Cortex of kidney (tissue), 1 donor: ENCODE data around the gene CAGE1.

Source experiments
- DNase-seq: peaks from one replicate; lab custom pipeline; 2025; lab: John Stamatoyannopoulos, UW

Gene CAGE1

DNA sequence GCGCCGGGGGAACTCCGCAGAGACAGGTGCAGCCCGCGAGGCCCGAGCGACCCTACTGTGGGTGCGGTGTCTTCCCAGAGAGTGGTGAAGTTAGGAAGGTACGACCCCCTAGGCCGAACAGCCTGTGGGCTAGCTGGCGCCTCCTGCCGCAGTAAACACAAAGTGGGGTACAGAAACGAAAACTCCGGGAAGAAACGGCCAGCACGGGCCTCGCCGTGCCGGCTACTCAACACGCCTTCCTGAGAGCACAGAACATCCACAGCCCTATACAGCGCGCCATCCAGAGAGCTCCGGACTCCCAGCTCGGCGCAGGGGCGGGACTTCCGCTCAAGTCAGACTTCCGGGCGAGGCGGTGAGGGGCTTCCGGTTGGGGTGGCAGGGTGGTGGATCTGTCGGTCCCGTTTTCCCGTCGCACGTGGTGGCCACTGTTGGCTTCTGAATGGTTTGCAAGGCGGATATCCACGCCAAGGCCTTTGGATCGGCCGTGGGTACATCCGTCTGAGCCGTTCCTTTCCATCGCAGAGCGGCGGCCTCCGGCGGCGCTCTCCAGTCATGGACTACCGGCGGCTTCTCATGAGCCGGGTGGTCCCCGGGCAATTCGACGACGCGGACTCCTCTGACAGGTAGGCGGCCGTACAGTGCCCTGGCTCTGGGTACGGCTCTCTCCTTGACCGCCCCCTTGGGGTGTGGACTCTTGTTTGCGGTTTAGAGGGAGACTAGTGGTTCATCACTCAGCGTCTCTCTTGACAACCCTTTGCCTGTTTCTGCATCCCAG lies at the start of gene CAGE1, which contains the start of gene RIOK1:
Gene CAGE1 (minus strand): TSS at position 292 of the 775 bp plus-strand sequence. CDS start 2,569 bp downstream, outside the sequence.
Gene RIOK1 (plus strand): TSS at position 358 of the 775 bp plus-strand sequence. CDS start 195 bp downstream, at position 553.
- no peak for DNase-seq

DNA sequence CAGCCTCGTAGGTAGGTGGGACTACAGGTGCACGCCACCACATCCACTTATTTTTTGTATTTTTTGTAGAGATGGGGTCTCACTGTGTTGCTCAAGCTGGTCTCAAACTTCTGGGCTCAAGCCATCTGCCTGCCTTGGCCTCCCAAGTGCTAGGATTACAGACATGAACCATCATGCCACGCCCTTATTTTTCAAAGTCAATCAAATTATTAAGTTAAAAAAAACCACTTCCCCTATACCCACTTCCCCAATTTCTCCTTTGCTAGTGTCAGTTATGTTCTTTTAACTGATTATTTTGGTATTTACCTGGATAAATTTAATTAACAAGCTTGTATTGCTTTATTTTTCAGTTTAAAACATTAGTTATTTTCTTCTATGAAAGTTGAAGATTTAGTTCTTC lies 49.7 kb upstream of the CAGE1 start:
- no peak for DNase-seq

- no peak for DNase-seq
Measured at GRCh38 chr6:7438011-7438410, 48.5 kb upstream of the CAGE1 start.

DNA sequence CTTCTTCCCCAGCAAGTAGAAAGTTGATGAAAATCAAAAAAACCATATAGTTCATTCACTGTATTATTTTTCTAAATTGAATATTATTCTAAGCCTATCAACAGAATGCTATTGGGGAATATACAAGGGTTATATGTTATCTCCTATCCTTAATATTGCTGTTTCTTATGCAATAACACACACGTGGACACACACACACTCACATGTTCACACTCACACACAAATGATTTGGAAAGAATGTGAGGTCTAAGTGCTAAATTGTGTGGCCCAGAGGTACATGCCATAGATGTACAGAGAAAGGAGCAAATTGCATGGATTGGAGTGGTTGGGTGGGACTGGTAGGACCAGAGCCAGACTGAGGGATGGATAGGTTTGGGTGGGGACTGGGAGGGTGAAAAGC lies 45.1 kb upstream of the CAGE1 start:
- no peak for DNase-seq

DNA sequence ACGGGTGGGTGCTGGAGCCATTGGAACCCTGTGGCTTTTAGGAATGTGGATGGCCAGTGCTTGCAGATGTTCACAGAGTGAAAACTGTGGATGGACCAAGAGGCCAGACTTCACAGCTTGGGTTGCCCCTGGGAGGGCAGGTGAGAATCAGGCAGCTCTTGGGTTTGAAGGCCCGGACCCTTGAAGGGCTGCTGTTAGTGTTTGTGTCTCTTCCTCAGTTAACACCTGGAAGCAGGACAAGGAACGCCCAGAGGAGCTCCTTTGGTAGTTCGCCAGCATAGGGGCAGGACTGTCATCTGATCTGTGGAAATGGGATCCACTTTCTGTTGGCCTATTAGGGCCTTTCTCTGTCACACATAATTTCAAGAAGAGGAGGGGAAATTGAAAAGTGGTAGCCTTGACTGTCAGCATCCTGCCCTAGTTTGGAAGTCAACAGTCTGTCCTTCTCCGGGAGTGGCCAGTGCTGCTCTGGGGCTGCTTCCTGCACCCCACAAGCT lies 43.6 kb upstream of the CAGE1 start:
- no peak for DNase-seq

- no peak for DNase-seq
Measured at GRCh38 chr6:7432391-7433120, 43.0 kb upstream of the CAGE1 start.

GRCh38 chr6:7431674-7432390 lies 42.3 kb upstream of the CAGE1 start:
- DNase-seq: no peak

- DNase-seq: no peak
Measured at GRCh38 chr6:7431313-7431673, 41.8 kb upstream of the CAGE1 start.

- no peak for DNase-seq
Measured at GRCh38 chr6:7426447-7427169, 37.1 kb upstream of the CAGE1 start.

DNA sequence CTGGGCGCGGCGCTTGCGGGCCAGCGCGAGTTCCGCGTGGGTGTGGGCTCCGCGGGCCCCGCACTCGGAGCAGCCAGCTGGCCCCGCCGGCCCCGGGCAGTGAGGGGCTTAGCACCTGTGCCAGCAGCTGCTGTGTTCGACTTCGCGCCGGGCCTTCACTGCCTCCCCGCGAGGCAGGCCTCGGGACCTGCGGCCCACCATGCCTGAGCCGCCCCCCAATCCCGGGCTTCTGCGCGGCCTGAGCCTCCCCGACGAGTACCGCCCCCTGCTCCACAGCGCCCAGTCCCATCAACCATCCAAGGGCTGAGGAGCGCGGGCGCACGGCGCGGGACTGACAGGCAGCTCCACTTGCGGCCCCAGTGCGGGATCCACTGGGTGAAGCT lies 36.3 kb upstream of the CAGE1 start:
- no peak for DNase-seq

DNA sequence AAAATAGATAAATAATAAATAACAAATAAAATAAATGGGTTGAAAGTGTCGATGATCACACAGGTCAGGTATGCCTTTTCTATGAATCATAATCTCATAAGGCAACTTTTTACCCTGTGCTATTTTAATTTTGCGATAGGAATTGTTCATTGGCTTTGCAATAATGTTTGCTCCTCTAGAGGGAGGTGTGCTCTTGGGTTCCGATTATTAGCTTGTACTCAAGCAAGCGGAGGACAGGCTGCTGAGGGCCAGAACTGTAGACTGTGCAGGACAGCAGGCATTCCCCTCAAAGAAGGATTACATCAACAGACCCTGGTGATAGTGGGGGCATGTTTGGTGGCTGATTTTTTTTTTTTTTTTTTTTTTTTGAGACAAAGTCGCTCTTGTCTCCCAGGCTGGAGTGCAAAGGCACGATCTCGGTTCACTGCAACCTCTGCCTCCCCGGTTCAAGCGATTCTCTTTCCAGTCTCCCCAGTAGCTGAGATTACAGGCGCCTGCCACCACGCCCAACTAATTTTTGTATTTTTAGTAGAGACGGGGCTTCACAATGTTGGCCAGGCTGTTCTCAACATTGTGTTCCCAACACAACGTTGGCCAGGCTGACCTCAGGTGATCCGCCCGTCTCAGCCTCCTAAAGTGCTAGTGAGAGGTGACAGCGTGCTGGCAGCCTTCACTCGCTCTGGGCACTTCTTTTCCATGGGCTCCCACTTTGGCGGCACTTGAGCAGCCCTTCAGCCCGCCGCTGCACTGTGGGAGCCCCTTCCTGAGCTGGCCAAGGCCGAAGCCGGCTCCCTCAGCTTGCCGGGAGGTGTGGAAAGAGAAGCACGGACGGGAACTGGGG lies 35.6 kb upstream of the CAGE1 start:
- DNase-seq: no peak

GRCh38 chr6:7424058-7424457 lies 34.5 kb upstream of the CAGE1 start:
- no peak for DNase-seq

DNA sequence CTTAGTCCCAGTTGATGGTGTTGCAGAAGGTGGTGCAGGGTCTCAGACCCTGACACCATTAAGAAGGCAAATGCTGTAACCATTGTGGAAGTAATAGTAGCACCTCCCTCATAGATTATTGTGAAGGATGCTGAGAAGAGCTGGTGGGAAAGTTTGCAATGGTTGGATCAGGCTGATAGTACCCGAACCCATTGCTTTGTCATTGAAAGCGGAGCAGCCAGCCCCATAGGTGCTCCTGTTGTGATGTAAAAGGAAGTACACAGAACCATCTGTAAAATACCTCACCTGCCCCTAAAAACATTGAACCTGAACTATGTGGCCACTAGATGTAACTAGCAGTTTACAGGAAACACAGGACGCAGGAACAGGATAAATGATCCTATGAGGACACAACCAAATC lies 31.5 kb upstream of the CAGE1 start:
- DNase-seq: no peak

DNA sequence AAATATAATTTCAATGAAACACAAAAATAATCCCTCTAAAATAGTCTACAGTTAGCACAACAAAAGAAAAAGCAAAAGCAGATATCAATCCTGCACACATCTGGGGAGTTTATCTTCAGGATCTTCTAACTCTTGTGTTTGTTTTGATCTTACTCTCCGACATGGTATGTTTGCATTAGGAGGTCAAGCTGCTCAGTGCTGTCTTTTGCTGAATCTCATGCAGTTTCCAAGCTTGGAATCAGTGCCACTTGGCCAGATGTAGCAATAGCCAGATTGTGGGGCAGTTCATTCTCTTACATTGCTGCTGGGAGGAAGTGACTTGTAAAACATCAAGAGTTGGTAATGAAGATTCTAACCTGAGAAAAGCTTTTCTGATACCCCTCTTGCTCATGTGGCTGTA lies 29.5 kb upstream of the CAGE1 start:
- DNase-seq: no peak

GRCh38 chr6:7418238-7418905 lies 28.8 kb upstream of the CAGE1 start:
- DNase-seq: no peak

DNA sequence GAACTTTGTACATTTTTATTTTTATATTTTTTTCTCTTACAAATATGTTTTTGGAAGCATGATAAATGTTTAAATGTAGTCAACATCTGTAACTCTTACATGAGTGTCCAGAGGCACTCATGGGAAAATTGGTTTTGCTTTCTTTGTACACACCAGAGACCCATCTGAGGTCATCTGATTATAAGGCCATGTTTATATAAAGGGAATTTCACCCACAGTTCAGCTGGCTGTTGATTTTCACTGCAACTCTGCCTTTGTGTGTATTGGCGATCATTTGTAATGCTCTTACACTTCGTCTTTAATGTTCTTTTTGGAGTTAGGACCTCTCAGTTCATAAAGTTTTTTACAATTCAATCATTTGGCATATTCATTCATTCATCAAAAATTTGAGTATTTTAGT lies 28.1 kb upstream of the CAGE1 start:
- DNase-seq: no peak

- DNase-seq: no peak
Measured at GRCh38 chr6:7414811-7415210, 25.3 kb upstream of the CAGE1 start.

DNA sequence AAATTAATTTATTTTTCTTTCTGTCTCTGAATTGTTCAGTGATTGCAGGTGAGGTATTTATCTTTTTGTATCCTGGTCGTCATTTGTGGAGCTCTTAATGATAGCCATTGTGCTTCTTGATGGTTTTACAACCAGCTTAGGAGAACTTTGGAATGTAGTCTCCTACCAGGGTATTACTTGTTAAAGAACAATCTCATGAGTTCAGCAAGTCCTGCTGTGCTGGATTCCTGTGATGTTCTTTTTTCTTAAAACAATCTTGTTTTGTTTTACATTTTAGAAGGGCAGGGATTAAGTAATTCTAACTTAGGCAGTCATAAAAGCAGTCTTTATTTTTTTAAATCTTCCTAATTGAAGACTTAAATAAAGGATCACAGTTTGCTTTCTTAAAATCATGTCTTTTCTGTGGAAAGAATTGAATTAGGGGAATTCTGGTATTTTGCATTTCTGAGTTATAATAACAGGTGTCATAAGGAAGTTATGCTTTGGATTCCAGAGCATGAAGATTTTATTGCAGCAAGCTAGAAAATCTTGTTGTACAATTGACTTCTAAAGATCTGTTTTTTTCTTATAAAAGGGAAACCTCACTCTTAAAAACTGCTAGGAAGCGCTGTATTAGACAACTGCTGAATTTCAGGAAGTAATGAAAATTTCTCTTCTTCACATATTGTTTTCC lies 23.7 kb upstream of the CAGE1 start:
- no peak for DNase-seq

- no peak for DNase-seq
Measured at GRCh38 chr6:7411328-7411727, 21.8 kb upstream of the CAGE1 start.

GRCh38 chr6:7410851-7411250 lies 21.3 kb upstream of the CAGE1 start:
- no peak for DNase-seq
